SK-N-SH (cell line): ENCODE data around the gene ACSL6.

ENCODE experiments used
- NFIC ChIP-seq: IDR thresholded peaks from 2 replicates; pipeline ENCODE4 v1.4.0; 2012; ENCODE audit warnings: borderline replicate concordance
- POLR2AphosphoS5 ChIP-seq: IDR thresholded peaks from 2 replicates; pipeline ENCODE4 v1.6.1; 2012; ENCODE audit warnings: low read depth, low read length
- TAF1 ChIP-seq: IDR thresholded peaks from 2 replicates; pipeline ENCODE4 v1.6.1; 2012; ENCODE audit warnings: low read depth, mild to moderate bottlenecking, low read length, moderate library complexity, borderline replicate concordance
- TF ChIP-seq, protein P1 (sequence below): fragments of 200-600 bp; sonication (generic); IDR thresholded peaks from 2 replicates; pipeline ENCODE4 v1.6.1; 2017; ENCODE audit warnings: antibody characterized with exemption, mild to moderate bottlenecking, moderate library complexity

DNA sequence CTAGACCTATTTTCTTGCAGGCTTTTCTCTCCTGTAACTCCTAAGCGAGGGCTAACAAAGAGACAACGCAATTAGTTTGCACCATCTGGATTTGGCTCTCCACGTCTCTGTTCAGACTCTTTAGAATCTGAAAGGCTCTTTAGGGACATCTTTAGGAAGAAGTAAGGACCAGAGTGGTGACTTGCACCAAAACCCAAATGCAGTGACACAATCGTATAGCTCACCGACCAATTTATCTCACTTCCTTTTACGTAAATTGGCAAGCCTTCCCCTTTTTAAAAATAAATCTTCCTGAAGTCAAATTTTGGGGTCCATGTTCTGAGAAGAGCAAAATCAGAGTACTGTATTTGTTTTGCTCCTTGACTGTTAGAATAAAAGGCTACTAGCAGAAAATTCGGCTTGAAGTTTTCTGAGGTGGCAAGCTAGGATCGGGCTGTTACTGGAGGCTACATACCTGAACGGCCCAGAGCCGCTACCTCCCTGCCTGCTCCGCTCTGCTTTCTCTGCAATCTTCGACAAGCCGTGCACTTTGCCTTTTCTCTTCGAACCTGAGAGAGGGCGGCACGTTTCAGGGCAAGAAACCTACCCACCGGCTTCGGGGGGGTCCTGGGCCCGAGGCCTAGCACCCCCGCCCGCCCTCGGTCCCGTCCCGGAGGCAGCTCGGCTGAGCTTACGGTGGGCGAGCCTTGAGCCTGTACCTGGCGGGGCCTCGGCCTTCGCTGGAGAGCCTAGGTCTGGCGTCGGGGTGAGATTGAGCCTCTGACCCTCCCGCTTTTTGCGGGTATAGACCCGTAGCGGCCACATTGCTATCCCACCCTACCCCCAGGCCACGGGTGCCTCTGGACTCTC lies 66.5 kb downstream of the ACSL6 start:
- TF ChIP-seq POLR2AphosphoS5 (no peak), TAF1 (no peak), NFIC (no peak)
- TF ChIP-seq, protein P1, sequence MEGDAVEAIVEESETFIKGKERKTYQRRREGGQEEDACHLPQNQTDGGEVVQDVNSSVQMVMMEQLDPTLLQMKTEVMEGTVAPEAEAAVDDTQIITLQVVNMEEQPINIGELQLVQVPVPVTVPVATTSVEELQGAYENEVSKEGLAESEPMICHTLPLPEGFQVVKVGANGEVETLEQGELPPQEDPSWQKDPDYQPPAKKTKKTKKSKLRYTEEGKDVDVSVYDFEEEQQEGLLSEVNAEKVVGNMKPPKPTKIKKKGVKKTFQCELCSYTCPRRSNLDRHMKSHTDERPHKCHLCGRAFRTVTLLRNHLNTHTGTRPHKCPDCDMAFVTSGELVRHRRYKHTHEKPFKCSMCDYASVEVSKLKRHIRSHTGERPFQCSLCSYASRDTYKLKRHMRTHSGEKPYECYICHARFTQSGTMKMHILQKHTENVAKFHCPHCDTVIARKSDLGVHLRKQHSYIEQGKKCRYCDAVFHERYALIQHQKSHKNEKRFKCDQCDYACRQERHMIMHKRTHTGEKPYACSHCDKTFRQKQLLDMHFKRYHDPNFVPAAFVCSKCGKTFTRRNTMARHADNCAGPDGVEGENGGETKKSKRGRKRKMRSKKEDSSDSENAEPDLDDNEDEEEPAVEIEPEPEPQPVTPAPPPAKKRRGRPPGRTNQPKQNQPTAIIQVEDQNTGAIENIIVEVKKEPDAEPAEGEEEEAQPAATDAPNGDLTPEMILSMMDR: no peak
